ENCODE results near the gene ELF5.

Gene ELF5

DNA sequence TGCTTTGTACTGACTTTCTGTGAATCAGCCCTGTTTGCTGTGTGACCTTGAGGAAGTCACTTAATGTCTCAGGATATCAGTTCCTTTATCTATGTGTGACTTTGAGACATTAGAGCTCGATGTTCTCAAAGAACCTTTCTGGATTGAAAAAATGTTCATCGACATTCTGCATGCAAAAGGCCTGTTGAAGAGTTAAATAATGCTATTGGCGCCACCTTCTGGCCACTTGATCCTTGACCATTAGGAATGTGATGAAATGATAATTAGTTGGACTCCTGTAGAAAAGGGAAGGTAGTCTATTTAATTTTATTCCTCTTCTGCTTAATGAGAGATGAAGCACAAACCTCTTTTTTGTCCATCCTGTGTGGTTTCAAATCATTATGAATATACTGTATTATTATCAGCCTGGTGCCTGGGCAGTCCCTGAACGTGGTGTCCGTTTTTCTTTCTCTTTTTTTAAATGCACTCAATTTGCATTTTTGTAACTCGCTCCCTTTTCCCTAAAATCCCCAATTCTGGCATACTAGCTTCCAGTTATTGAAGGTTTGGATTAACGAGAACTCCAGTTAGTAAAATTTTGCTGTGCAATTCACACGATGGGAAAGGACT, 20.7 kb downstream of the ELF5 start:
- DNase-seq (ENCODE audit: low read depth) = peak; percentile 53

DNA sequence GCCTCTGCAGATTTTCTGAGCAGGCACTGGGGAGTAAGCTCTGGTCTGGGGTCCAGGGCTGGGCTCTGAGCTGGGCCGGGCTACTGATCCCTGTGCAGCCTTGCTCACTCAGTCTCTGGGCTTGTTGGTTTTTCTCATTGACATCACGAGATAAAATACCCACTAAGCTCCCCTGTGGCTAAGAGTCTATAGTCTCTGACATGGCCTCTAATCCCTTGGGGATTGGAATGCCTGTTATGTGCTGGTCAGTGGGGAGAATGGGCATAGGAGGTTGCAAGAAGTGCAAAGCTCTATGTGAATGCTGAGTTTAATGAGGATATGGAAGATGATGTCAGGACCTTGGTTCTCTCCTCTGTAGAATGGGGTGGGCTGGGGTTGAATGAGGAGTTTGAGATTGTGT, 23.3 kb downstream of the ELF5 start:
- no peak for DNase-seq (ENCODE audit: low read depth)

DNA sequence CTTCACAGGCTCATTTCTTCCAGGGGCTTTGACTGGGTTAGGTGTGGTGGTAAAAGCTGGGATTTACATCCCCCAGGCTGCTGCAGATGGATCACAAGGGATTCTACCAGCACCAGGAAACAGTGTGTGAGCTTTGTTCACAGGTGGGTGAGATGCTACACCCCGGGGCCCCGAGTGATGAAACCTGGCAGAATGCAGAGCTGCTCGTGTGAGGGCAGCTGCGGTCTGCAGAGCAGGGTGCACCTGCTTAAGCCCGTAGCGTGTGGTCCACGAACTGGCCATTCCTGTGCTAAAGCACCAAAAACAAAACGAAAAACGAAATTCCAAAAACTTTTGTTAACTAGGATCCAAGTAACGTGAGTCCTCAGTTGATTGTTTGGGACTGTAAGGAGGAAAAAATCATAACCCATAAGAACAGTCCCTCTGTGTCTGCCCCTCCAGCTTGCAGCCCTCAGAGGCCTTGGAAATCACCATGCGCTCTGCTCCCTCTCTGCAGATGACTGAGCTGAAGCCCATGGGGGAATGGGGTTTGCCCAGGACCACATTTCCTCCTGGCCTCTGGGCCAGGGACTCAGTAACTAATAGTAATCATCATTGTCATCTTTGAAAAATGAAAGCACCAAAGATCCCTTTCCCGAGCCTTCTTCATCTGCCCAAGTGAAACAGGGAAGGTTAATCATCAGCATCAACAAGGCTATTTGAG, 24.6 kb downstream of the ELF5 start:
- no peak for DNase-seq (ENCODE audit: low read depth)

DNA sequence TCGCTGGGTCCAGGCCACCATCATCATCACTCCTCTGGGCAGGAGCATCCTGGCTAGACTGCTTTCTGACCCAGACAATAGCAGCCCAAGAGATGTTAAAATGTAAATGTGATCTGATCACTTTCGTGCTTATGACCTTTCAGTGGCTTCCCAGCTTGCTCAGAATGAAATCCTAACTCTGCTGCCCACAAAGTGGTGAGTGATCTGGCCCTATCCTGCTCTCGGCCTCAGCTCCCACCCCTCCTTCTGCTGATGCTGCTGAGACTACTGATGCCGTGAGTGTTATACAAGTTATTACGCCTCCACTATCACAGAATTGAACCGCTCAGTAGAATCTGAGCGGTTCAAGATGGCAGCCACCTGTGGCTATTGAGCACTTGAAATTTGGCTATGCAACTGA, 26.2 kb downstream of the ELF5 start:
- DNase-seq (ENCODE audit: low read depth) = no peak

DNA sequence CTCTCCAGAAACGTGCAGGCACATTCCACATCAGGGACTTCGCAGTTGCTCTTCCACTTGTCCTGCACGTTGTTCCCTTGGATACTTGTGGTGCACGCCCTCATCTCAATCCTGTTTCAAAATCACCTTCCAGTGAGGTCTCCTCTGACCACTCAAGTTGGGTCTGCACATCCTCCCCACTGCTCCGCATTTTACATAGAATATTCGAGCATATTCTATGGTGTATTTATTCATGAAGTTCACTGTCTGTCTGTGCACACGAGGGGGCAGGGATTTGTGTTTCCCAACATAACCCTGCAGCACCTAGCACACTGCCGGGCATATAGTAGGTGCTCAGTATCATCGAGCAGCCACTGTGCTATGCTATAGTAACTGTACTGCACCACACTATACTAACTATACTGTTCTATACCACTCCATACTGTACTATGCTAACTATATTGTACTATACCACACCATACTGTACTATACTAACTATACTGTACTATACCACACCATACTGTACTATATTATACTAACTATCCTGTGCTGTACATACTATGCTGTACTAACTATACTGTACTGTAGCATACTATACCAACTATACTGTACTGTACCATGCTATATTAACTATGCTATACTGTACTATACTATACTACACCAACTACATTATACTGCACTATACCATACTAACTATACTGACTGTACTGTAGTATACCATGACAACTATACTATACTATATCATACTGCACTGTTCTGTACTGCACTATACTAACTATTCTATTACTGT, 30.3 kb downstream of the ELF5 start:
- no peak for DNase-seq (ENCODE audit: low read depth)

DNA sequence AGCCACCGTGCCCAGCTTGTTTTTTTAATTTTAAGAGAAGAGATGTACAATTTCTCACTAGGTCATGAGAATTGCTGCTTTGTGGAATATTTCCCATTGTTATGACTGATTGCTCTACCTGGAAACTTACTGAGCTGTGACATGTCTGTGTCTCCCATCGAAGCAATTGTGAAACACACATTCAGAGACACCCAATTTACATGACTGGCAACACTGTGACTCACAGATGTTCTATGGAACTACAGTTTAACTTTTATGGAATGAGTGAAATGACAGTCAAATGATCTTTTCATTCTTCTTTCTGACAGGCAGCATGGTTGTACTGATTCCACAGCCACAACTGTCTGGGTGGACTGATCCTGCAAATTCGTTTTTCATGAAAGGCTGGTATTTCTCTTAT, 32.3 kb downstream of the ELF5 start:
- DNase-seq (ENCODE audit: low read depth) = no peak

DNA sequence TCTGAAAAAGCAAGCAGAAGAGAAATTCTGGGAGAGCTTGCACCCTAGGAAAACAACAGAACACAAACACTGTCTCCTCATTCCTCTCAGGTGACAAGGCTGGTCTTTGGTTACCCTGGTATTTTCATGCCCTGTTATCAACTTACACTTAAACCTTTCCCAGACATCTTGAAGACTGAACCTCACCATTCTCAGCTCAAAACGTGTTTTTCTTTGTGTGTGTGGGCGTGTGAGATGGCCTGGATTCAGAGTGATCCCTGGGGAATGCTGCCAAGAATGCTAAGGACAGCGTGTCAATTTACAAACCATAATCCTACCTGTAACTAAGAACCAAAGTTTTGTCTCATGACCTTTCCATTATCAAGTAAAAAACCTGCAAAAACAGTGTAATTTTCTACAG, 33.3 kb downstream of the ELF5 start:
- no peak for DNase-seq (ENCODE audit: low read depth)

DNA sequence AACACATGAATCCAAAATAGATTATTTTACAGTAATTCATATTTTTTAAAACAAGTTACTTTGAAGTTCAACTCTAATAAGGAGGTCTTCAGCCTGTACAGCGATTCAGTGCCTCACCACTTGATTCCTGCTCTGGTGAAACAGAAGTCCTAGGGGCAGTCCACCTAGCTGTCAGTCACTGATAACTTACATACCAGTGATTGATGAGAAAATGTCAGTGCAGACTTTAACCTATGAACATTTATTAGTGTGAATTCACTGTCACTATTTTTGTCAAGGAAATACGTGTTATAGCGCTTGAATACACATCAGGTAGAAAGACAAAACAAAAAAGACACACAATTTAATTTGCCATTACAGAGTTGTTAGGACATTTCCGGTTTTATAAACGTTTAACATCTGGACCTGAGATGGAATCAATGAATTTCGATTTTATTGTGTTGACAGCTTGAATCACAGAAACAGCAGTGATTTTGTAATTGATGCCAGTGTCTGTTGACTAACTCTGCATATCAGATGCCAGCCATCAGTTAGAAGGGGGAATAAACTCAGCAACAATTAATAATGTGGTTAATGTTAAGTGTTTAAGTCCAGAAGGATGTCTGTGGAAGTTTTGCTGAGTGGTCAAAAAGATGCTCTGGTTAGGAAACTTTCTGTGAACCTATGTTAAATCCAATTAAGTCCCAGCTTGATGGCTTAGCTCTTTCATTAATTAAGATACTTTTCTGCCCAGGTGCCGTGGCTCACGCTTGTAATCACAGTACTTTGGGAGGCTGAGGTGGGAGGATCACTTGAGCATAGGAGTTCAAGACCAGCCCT, 34.5 kb downstream of the ELF5 start:
- DNase-seq (ENCODE audit: low read depth) = no peak

DNA sequence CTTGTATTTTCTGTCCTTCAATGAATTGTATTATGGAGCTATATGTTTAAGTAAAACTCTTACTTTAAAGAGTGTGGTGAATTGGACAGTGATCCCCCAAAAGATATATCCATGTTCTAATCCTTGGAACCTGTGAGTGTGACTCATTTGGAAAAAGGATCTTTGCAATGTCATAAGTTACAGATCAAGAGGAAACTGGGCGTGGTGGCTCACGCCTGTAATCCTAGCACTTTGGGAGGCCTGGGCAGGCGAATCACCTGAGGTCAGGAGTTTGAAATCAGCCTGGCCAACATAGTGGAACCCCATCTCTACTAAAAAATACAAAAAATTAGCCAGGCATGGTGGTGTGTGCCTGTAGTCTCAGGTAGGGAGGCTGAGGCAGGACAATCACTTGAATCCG, 36.7 kb downstream of the ELF5 start:
- no peak for DNase-seq (ENCODE audit: low read depth)

DNA sequence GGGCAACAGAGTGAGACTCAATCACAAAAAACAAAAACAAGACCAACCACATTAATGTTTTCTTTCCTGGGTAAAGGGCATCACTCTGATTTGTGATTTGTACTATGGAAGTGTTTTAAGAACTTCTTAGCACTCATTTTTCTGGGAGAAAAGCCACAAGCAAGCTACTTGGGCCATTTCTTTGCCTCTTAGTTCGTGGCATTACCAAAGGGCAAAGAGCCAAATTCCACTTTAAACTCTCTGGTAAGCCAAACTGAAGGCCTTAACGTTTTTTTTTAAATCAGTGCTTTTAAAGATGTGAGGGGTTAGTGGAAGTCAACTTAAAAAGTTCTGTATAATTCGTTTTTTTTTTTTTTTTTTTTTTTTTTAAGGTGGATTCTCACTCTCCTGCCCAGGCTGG, 37.9 kb downstream of the ELF5 start:
- no peak for DNase-seq (ENCODE audit: low read depth)

DNA sequence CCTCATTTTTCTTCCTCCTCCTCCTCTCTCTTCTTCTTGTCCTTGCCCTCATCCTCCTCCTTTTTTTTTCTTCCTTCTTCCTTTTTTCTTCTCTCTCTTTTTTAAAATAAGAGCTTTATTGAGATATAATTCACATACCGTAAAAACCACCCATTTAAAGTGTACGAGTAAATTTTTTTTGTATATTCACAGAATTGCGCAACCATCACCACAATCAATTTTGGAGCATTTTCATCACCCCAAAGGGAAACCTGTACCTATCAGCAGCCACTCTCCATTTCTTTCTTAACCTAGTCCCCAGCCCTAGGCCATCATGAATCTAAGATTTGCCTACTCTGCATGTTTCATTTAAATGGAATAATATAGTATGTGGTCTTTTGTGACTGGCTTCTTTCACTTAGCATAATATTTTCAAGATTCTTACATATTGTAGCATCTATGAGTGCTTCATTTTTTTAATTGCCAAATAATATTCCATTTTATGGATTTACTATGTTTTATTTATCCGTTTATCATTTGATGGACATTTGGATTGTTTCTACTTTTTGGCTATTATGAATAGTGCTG, 39.9 kb downstream of the ELF5 start:
- DNase-seq (ENCODE audit: low read depth) = no peak

DNA sequence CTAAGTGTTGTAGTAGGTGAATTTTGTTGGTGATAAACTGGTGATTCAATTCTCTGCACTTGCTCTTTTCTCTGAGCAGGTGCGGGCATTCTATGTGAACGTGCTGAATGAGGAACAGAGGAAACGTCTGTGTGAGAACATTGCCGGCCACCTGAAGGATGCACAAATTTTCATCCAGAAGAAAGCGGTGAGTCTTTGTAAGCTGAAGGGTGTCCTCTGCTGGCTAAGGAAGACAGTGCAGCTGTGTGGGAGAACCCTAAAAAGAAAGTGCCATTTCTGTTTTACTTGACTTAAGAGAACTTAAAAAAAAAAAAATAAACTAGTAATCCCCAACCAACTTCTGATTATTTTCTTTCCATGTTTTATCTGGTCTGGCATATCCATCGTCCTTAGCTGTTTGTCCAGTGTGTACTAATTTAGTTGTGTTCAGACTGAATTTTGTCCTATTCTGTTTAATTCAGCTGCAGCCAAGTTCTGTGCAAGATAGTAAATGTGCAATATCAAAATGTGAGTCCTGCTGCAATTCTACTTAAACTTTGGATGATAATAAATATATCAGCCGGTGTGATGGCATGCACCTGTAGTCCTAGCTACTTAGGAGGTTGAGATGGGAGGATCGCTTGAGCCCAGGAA, 45.3 kb downstream of the ELF5 start:
- DNase-seq (ENCODE audit: low read depth) = no peak

DNA sequence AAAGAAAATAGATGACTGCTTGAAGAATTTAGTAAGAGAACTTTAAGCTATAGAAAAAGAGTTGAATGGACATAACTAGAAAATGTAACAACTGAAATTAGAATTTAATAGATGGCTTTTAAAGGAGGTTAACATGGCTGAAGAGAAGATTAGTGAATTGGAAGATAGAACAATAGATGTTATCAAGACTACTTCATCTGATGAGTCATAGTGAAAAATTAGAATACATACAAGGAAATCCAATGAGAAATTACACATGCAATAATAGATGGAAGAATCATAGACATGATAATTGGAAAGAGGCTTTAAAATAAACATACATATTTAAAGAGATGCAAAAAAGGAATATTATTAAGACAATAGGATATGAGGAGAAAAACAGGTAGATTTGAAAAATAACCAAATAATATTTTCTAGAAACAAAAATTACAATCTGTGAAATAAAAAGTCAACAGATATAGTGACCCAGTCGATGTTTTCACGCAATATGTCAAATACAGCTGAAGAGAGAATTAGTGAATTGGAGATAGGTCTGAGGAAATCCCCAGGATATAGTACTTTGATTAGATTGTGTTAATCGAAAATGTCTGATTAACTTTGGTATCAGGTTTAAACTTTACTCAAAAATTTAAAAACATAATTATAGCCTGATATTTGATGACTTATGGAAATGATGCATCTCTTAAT, 46.6 kb downstream of the ELF5 start:
- DNase-seq (ENCODE audit: low read depth) = no peak

DNA sequence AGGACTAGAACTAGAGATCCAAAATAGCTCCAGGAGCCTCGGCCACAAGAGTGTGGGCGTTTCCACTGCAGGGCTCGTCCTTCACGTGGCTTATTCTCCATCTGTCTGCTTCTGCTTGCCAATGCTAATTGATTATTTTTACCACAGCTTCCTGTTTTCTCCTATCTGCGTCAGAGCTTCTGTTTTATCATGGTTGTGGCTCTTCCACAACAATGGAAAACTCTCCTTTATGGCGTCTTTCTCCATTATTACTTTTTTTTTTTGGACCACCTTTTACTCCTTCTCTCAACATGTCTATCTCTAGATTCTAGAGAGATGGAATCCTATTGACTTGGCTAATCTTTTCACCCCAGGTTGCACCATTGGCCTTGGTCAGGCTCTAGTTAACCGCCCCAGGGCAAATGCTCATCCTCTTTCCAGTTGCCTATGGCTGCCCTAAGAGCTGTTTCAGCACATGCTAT, 49.0 kb downstream of the ELF5 start:
- DNase-seq (ENCODE audit: low read depth) = no peak

DNA sequence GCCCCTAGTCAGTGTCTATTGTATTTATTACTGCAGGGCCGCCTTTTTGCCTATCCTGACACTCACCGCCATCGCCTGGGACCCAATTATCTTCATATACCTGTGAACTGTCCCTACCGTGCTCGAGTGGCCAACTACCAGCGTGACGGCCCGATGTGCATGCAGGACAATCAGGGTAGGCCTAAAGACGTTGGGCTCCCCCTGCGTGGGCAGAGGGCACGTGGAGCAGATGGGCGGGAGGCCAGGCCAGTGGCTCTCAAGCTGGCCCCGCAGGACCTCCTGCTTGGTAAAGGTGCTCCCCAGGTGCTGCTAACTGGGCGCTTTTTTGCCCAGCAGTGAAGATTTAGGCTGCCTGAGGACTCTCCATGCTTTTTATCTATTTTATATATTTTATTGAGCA, 52.4 kb downstream of the ELF5 start:
- no peak for DNase-seq (ENCODE audit: low read depth)

DNA sequence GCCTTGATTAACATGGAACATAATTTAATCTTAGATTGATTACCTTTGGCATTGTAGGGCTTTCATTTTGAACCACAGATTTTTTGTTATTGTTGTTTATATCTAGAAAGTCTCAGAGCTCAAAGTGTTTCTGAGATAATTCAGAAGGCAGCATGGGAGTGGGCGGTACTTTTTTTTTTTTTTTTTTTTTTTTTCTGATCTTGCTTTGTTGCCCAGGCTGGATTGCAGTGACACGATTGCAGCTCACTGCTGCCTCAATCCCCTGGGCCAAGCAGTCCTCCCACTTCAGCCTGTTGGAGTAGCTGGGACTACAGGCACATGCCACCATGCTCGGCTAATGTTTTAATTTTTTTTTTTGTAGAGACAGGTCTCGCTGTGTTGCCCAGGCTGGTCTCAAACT, 53.3 kb downstream of the ELF5 start:
- no peak for DNase-seq (ENCODE audit: low read depth)

DNA sequence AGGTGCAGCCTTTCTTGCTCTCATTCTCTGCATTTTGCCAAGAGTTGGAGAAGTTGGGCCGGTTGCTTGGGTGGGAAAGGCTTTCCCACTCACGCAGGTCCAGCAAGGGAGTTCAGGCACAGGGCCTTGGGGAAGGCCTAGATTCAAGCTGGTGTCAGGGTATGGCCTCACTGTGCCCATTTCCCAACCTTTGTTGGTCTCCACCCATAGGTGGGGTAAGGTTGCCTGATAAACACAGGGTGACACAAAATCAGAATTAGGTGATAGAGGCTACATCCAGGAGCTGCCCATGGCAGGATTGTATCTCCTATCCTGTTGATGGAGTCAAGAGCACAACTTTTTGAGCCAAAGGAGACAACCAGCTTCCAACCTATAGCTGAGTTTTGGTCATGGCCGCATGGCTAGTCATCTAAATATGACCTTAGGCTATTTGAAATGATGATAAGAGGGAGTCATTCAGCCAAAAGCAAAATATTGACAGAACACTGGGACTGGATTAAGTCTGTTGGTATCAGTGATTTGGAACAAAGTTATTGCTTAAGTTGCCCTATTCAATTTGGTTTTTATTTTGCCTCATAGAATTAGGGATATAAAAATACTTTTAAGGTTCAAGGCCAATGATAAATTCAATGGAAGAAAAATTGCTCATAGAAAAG, 54.0 kb downstream of the ELF5 start:
- no peak for DNase-seq (ENCODE audit: low read depth)

DNA sequence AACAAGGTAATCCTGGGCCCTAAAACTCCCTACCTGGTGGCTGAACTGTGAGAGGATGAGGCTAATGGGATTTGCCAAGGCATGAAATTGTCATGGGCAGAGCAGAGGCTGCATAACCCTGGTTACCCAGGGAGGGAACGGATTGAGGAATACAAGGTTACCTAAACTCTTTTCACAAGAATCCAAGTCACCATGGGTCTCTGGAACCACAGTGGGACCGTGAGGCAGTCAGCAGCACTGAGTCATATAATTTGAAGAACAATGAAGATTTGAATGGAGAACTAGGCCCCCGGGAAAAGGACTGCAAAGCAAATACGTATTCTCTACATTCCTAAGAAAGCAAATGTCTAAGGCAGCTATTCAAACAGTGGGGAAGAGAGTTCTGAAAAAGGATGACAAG, 55.1 kb downstream of the ELF5 start:
- no peak for DNase-seq (ENCODE audit: low read depth)

DNA sequence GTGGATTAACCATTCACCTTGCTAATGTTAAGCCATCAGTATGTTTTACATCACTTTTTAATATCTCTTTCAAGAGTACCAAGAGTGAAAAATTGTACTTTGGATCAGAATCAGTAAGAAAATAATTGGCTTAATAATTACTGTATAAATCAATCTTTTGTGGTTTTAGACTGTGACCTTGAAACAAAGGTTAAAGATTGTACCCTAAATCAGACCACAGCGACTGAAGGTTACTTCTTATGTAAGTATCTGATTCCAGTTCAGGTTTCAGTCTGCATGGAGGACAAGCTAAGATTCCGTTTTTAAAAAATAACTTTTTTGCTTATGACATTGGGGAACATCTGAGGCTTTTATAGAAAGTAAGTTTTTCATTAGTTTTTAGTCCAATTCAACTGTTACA, 56.0 kb downstream of the ELF5 start:
- no peak for DNase-seq (ENCODE audit: low read depth)

DNA sequence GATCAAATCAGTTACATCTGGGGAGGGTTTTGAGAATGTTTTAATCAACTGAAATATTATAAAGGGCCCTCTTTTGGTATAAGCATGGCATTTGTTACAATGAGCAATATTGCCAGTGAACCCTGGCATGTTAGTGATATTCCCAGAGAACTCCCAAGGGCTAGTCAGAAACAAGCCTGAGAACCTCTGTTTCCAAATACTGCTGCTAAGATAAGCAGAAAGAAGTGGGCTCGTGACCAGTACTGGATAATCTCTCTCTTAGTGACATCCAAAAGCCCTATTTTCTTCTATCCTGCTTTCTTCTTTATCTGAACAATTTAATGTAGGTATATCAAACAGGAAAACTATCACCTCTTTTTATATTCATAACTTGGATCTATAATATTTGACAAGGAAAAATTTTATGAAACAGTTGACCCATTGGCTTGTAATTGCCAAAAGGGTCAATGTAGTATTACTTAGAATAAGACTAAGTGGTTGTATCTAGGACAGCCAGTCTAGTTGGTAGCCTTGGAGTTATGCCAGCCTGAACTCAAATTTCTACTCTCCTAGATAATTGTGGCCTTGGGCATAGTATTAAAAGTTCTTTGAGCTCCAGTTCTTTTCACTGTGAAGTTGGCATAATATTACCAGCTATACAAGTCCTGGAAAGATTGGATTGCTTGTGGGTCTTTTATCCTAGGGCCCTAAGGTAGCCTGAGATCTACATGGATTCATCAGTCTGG, 59.1 kb downstream of the ELF5 start:
- DNase-seq (ENCODE audit: low read depth) = no peak

All from fibroblast of gingiva (primary cell).